HG03175 (cell line): ENCODE measurements around the gene ST3GAL2.
"Not testable (repeated sequence)": the region's sequence is repeated elsewhere in the genome, so short reads cannot be mapped to it uniquely, and the experiment has no call there.

Experiments used
- ATAC-seq: cut with Tn5 transposase; IDR thresholded peaks from one replicate; pipeline ENCODE4 v1.9.1; 2021; ENCODE audit warnings: mild to moderate bottlenecking, moderate library complexity; ENCODE audit not compliant: unreplicated experiment

The ST3GAL2 gene

DNA sequence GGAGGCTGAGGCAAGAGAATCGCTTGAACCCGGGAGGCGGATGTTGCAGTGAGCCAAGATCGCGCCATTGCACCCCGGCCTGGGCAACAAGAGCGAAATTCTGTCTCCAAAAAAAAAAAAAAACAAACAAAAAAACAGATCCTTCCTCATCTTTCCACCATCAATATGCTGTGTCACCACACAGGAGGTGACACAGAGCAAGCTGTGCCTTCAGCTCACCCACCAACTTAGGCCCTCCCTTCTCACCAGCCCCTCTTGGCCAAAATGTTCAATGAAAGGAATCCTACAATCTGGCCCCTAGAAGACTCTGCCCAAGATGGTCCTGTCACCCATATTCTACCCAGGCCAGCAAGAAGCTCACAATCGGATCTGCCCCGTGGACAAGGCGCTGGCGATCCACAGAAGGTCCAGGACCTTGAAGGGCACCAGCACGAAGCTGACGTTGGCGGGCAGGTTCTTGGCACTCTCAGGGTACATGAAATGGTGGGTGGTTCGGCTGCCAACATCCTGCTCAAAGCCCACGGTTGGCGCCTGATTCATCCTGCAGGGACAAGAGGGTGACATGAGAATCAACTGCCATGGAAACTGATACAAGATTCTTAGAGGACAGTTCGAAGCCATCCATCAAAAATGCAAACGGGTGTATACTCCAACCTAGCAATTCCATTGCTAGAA is 50.8 kb downstream of the ST3GAL2 start:
- no peak for ATAC-seq

DNA sequence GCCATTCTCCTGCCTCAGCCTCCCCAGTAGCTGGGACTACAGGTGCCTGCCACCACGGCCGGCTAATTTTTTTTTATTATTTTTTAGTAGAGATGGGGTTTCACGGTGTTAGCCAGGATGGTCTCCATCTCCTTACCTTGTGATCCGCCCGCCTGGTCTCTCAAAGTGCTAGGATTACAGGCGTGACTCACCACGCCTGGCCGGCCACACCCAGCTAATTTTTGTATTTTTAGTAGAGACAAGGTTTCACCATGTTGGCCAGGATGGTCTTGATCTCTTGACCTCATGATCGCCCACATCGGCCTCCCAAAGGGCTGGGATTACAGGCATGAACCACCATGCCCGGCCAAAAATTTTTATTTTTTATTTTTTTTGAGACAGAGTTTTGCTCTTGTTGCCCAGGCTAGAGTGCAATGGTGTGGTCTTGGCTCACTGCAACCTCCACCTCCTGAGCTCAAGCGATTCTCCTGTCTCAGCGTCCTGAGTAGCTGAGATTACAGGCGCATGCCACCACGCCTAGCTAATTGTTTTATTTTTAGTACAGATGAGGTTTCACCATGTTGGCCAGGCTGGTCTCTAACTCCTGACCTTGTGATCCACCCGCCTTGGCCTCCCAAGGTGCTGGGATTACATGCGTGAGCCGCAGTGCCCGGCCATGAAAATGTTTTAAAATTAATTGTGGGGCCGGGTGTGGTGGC is 52.5 kb downstream of the ST3GAL2 start:
- ATAC-seq = not testable (repeated sequence)

DNA sequence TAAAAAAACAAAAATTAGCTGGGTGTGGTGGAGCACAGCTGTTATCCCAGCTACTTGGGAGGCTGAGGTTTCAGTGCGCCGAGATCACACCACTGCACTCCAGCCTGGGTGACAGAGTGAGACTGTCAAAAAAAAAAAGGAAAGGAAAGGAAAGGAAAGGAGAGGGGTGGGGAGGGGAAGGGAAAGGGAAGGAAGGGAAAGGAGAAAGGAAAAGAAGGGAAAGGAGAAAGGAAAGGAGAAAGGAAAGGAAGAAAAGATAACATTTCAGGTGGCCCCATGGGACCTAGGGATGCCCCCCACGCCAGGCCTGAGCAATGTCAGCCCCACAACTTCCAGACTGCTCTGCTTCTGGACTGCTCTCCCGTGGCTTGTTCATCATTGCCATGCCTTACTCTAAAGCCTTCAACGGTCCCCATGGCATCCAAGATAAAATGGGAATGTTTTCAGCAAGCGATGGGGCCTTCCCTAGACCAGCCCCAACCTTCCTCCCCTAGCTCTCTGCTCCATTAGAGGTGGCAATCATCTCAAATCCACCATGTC is 55.4 kb downstream of the ST3GAL2 start:
- no peak for ATAC-seq

DNA sequence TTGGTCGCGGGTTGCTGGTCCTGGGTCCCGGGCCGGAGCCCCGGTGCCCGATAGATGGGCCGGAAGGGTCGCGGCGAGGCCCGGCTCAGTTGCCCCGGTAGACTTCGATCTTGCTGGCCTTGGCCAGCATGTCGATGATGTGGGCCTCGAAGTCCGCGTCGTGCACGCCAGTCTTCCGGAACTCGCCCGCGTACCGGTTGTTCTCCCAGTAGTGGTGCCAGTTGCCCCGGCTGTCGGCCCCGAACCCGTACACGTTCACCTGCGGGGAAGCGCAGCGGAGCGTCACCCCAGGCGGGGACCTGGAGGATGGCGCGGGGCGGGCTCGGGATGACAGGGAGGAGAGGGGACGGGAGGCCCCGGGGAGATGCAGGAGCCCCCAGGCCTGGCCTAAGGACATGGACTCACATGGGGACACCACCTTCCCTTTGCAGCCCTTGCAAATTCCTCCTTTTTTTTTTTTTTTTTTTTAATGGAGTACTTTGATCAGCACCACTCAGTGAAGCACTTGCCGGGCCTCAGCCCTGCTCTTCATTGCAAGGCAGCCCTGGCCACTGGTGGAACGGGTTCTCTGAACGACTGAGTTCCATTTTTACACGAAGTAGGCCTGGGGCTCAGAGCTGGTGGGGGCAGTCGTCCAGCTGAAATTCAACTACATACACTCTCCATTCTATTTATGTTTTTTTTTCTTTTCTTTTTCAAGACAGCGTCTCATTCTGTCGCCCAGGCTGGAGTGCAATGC is 57.1 kb downstream of the ST3GAL2 start:
- no peak for ATAC-seq

DNA sequence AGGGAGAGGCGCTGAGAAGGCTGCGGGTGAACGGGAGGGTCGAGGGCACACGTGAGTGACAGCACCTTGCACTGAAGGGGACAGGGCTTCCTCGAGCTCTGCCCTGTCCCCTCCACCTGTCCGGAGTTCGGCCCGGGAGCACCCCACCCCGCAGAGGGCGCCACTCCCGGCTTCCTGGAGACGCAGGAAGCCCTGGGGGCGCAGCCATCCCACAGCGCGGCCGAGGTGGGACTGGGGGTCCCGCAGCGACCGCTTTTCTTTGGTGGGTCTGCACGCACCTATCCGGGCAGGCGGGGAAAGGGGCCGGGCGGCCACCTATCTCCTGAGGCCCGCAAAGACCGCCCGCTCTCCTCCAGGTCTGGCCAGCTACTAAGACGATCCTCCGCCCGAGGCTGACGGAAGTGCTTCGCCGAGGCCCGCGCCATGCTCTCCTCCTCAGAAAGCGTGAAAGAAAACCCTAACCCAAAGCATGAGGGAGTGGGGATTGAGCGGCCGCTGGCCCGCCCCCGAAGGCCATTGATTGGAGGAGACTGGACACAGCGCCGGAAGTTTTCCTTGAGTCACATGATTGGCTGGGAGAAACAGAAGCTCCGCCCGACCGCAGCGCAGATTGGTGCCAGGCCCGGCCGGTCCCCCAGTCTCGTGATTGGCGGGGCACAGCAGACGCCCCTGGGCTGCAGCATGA is 57.8 kb downstream of the ST3GAL2 start:
- ATAC-seq = peak; percentile 93

DNA sequence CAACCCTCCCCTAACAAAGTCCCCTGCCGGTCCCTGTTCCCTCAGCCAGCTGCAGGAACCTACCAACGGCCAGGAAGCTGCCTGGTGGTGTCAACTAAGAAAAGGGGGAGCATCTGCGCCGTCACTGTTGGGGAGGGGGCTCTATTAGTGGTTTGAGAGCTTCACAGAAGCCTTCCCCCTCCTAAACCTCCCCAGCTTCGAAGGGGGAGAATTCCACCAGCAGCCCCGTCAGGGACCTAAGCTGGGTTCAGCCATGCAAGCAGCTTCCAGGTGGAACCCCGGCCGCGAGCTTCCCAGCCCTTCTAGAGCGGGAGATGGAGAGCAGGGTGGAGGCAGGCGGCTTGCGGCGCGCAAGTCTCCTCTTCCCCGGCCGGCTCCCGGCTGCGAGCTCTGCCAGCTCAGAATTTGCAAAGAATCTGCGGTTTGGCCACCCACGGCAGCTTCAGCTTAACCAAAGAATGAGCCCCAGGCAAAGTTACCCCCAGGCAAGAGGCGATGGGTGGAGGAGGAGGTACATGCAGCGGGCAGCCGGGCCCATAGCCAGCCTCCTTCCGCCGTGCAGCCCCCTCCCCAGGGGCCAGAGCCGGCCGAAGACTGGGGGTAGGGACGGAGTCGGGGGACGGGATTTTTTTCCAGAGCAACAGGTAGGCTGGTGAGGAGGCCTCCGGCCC is 58.5 kb downstream of the ST3GAL2 start:
- ATAC-seq = no peak

DNA sequence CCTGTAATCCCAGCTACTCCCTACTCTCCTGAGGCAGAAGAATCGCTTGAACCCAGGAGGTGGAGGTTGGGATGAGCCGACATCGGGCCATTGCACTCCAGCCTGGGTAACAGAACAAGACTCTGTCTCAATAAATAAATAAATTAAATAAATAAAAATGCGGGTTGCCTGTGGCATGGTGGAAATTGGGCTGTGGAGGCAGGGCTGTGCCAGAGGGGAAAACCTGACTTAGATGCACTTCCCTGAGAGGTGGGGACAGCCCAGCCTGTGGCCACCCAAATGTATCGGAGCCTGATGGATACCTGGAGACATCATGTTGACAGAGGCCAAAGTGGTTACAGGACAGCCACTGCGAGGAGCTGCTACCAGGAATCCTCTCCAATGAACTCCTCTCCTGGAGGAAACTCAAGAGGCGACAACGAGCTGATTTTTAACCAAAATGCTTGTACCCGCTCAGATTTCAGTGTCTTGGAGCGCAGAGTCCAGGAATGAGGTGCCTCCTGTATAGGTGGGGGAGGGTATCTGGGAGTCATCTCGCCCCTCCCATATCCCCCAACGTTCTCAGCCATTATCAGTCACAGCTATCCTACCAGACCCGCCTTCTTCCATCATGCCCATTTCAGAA is 59.9 kb downstream of the ST3GAL2 start:
- ATAC-seq = no peak

DNA sequence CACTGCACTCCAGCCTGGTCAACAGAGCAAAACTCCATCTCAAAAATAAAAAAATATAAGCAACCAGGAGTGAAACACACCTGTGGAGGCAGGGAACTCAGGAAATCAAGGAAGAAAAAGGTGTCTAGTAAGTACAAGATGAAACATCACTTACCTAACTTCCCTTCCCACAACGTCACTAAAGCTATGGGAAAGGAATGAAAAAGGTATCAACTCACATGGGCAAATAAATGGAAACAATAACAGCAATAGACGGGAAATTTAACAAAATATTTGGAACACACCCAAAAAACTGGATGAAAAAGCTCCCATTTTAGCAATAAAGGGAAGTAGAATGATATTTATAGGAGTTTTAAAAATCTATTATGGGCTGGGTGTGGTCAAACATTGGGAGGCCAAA is 61.1 kb downstream of the ST3GAL2 start:
- ATAC-seq = no peak

DNA sequence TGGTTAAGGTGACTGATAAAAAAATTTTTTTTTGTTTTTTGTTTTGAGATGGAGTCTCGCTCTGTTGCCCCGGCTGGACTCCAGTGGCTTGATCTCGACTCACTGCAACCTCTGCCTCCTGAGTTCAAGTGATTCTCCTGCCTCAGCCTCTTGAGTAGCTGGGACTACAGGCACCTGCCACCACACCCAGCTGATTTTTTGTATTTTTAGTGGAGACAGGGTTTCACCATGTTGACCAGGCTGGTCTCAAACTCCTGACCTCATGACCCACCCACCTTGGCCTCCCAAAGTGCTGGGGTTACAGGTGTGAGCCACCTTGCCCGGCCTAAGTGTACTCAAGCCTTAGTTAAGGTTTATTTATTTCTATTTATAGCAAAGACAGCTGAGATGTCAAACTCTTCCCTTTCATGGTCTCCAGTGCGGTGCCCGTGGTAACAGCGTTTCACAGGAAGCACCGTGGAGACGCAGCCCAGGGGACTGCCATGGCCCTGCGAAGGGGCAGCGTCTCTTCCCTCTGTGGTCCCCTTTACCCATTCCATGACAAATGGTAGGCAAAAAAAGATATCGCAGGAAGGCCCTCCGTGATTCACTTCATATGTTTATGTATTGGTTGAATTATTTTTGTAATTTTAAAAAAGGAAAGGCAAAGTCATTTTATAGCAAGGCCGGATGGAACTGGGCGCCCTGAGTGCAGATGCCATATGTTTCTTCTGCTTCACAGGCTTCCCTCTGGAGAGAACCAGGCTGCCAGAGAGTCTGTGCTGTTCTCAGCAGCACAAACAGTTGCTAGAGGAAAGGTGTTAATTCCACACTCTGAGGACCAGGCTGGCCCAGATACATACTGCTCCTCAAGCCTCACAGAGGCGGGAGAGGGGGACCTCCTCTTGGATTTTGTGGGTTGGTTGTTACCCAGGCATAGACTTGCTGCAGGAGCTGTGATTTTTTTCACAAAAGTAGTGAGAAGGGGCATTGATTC is 63.0 kb downstream of the ST3GAL2 start:
- ATAC-seq = no peak

DNA sequence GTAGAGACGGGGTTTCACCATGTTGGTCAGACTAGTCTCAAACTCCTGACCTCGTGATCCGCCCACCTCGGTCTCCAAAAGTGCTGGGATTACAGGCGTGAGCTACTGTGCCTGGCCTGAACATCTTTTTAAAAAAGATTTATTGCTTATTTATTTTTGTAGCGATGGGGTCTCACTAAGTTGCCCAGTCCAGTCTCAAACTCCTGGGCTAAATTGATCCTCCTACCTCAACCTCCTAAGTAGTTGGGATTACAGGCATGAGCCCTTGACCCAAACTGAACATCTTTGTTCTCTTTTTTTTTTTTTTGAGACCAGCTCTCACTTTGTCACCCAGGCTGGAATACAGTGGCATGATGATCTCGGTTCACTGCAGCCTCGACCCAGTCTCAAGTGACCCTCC is 64.7 kb downstream of the ST3GAL2 start:
- no peak for ATAC-seq

DNA sequence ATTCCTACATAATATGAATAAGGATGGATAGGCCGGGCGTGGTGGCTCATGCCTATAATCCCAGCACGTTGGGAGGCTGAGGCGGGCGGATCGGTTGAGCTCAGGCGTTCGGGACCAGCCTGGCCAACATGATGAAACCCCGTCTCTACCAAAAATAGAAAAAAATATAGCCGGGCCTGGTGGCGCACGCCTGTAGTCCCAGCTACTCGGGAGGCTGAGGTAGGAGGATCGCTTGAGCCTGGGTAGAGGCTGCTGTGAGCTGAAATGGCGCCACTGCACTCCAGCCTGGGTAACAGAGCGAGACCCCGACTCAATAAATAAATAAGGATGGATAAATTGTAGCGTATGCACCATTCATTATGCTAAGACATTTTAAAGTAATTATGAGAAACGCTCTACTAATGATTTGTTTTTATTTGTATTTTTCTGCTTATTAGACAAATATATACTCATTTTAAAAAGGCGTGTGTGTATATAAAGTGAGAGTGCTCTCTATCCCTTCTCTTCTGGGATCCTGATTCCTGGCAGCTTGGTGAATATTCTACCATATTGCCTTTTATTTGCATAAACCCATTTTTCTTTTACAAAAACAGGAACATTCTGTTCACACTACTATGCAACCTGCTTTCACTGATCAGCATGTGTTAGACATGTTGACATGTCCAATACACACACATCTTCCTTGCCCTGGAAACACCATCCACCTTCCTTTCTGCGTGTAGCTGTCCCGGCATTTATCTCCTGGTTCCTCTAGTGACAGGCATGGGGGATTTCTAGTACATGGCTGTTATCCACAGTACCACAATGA is 65.8 kb downstream of the ST3GAL2 start:
- no peak for ATAC-seq

DNA sequence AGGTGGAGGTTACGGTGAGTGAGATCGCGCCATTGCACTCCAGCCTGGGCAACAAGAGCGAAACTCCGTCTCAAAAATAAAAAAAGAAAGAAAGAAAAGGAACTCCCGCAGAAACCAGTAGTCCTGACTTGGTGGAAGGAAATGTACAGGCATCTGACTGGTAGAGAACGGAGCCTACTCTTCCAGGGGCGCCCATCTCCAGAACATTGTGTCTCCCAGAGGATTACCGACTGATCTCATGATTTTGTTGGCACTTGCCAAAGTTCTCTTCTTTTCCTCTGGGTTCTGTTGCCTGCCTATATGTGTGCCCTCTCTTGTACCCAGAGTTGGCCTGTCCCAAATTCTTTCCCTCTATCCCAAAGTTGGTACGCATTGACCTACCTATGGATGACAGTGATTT is 68.0 kb downstream of the ST3GAL2 start:
- ATAC-seq = no peak

DNA sequence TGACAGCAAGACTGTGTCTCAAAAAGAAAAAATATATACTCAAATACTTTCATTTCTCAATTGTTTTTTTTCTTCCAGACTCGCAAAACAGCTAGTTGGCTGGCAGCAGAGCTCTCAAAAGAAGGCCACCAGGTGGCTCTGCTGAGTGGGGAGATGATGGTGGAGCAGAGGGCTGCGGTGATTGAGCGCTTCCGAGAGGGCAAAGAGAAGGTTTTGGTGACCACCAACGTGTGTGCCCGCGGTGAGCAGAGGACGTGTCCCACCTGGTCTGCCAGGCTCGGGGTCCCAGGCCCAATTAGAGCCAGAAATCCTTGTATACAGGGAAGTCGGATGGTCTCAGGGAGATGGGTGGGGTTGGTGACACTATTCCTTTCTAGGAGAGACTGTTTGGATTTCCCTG is 68.8 kb downstream of the ST3GAL2 start:
- not testable (repeated sequence) for ATAC-seq

DNA sequence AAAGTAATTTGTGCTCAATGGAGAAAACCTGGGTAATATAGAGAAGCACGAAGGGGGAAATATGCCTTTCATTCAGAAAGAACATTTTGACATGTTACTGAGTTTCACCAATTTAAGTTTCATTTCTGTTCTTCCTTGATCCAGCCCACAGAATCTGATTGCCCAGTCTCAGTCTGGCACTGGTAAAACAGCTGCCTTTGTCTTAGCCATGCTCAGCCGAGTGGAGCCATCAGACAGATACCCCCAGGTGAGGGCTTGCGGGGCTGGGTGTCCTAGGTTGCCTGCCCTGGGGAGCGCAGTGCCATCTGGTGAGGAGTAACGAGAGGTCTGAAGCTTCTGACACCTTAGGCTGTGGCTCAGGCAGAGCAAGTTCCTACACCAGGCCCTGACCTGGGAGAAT is 74.5 kb downstream of the ST3GAL2 start:
- no peak for ATAC-seq

DNA sequence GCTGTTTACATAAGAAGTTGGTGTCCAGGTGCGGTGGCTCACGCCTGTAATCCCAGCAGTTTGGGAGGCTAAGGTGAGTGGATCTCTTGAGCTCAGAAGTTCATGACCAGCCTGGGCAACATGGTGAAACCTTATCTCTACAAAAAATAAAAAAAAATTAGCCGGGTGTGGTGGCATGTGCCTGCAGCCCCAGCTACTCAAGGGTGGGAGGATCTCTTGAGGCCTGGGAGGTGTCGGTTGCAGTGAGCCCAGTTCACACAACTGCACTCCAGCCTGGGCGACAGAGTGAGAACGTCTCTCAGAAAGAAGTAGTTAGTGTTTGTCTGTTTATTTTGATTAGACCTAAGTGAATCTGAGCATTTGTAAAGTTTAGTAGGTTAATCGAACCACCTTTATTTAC is 79.3 kb downstream of the ST3GAL2 start:
- ATAC-seq = no peak

DNA sequence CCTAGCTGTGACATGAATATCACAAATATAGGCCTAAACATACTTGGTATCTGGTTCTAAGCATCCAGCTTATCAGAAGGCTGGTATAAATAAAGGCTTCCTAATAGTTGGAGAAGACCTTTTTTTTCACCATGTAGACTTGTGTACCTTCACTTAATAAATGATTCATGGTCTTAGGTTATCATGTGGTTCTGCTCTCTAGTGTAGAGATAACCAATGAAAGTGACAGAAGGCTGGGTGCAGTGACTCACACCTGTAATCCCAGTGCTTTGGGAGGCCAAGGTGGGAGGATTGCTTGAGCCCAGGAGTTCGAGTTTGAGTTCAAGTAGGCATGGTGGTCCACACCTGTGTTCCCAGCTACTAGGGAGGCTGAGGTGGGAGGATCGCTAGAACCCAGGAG is 89.1 kb downstream of the ST3GAL2 start:
- no peak for ATAC-seq

DNA sequence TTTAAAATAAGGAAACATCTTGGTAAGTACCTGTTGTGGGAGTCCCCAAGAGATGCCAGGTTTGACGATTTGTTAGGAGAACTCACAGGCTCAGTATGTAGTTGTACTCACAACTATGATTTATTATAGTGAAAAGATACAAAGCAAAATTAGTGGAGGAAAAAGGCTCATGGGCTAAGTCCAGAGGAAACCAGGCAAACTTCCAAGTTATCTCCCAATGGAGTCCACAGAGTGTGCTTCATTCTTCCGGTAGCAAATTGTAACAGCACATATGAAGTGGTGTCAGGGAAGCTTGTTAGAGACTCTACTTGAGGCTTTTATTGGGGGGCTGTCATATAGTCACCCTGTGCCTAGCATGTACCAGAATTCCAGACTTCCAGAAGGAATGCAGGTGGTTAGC is 89.9 kb downstream of the ST3GAL2 start:
- no peak for ATAC-seq

DNA sequence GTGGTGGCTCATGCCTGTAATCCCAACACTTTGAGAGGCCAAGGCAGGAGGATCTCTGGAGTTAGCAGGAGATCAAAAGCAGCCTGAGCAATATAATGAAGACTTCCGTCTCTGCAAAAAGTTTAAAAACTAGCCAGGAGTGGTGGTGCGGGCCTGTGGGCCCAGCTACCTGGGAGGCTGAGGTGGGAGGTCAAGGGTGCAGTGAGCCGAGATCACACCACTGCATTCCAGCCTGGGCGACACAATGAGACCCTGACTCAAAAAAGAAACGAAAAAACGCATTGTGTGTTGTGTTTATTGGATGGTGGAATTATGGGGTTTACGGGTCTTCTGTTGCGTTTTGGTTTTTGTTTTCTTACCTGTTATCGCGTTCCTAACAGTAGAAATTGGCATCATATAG is 93.1 kb downstream of the ST3GAL2 start:
- ATAC-seq = no peak
